GM23338 (cell line): ENCODE data around the gene SLC12A3. TPM values are rescaled to one million over a fixed set of nuclear protein-coding genes. Genes with fewer than 3 reads are reported as not detected.

Experiments used
- ATAC-seq: fragments of 200-7000 bp; cut with Tn5 transposase; 3 replicates; pipeline ENCODE4 v1.9.1; 2020
- DNase-seq: peaks from one replicate; pipeline ENCODE4 v3.0.0-alpha.2; 2015; ENCODE audit warnings: low spot score
- H2AFZ ChIP-seq: fragments of 200-600 bp; sonication (generic); 2 replicates; pipeline ENCODE4 v1.8.0; 2016; ENCODE audit warnings: antibody characterized with exemption, mild to moderate bottlenecking, moderate library complexity
- H3F3A ChIP-seq: fragments of 200-600 bp; sonication (generic); replicated peaks from 2 replicates; pipeline ENCODE4 v1.8.0; 2017; ENCODE audit warnings: antibody characterized with exemption, mixed run types, low read depth
- H3K27ac ChIP-seq: fragments of 200-600 bp; sonication (generic); 2 replicates; pipeline ENCODE4 v1.6.1; 2016; ENCODE audit warnings: low read depth
- H3K27me3 ChIP-seq: fragments of 200-600 bp; sonication (generic); 2 replicates; pipeline ENCODE4 v1.8.0; 2016; ENCODE audit warnings: mild to moderate bottlenecking, mixed run types, moderate library complexity; ENCODE audit not compliant: insufficient read depth
- H3K36me3 ChIP-seq: fragments of 200-600 bp; sonication (generic); 2 replicates; pipeline ENCODE4 v1.8.0; 2016; ENCODE audit warnings: mild to moderate bottlenecking; ENCODE audit not compliant: insufficient read depth
- H3K4me1 ChIP-seq: fragments of 200-600 bp; sonication (generic); 2 replicates; pipeline ENCODE4 v1.8.0; 2016; ENCODE audit warnings: mild to moderate bottlenecking, moderate library complexity; ENCODE audit not compliant: insufficient read depth
- H3K4me2 ChIP-seq: fragments of 200-600 bp; sonication (generic); 2 replicates; pipeline ENCODE4 v1.7.1; 2017; ENCODE audit warnings: mixed run types
- H3K4me3 ChIP-seq: fragments of 200-600 bp; sonication (generic); 2 replicates; pipeline ENCODE4 v1.6.1; 2016; ENCODE audit warnings: mixed run types
- H3K79me2 ChIP-seq: fragments of 200-600 bp; sonication (generic); replicated peaks from 2 replicates; pipeline ENCODE4 v1.8.0; 2017; ENCODE audit warnings: mild to moderate bottlenecking; ENCODE audit not compliant: insufficient read depth
- H3K9me2 ChIP-seq: fragments of 200-600 bp; sonication (generic); 2 replicates; pipeline ENCODE4 v1.8.0; 2017; ENCODE audit not compliant: insufficient read depth
- H4K20me1 ChIP-seq: fragments of 200-600 bp; sonication (generic); replicated peaks from 2 replicates; pipeline ENCODE4 v1.8.0; 2017; ENCODE audit warnings: mild to moderate bottlenecking; ENCODE audit not compliant: insufficient read depth
- H3K27ac Mint-ChIP-seq: 2 replicates; pipeline ENCODE4 v1.8.0; 2020; ENCODE audit warnings: inconsistent platforms, mild to moderate bottlenecking, moderate library complexity, mixed read lengths
- H3K27me3 Mint-ChIP-seq: 3 replicates; pipeline ENCODE4 v1.8.0; 2022; ENCODE audit warnings: low read depth, mild to moderate bottlenecking, moderate library complexity, mixed read lengths, inconsistent platforms; ENCODE audit not compliant: insufficient read depth, poor library complexity
- H3K36me3 Mint-ChIP-seq: 3 replicates; pipeline ENCODE4 v1.8.0; 2021; ENCODE audit warnings: low read depth, mild to moderate bottlenecking, inconsistent platforms, moderate library complexity, mixed read lengths
- H3K4me1 Mint-ChIP-seq: 3 replicates; pipeline ENCODE4 v1.8.0; 2020; ENCODE audit warnings: mild to moderate bottlenecking, inconsistent platforms, mixed read lengths
- H3K4me3 Mint-ChIP-seq: 3 replicates; pipeline ENCODE4 v1.8.0; 2021; ENCODE audit warnings: moderate library complexity, mild to moderate bottlenecking, inconsistent platforms, mixed read lengths
- H3K9me3 Mint-ChIP-seq: 3 replicates; pipeline ENCODE4 v1.8.0; 2020; ENCODE audit warnings: moderate library complexity, mild to moderate bottlenecking, inconsistent platforms, mixed read lengths
- CTCF ChIP-seq, 2 experiments: fragments of 200-600 bp in 1 of 2; sonication (generic) in 1 of 2; conservative IDR thresholded peaks; 2 replicates each; pipeline versions ENCODE4 v1.5.1 to v1.6.1; 2016 to 2017; ENCODE audit warnings: antibody characterized with exemption in 2 of 2, low read depth in 2 of 2, mild to moderate bottlenecking in 2 of 2, moderate library complexity in 1 of 2
- EZH2 ChIP-seq: fragments of 200-600 bp; sonication (generic); IDR thresholded peaks from one replicate; pipeline ENCODE4 v1.8.0; 2017; ENCODE audit warnings: antibody characterized with exemption, mild to moderate bottlenecking, low read depth; ENCODE audit not compliant: unreplicated experiment
- EZH2phosphoT487 ChIP-seq: fragments of 200-600 bp; sonication (generic); IDR thresholded peaks from one replicate; pipeline ENCODE4 v1.8.1; 2018; ENCODE audit warnings: antibody characterized with exemption; ENCODE audit not compliant: unreplicated experiment
- JUNB ChIP-seq: IDR thresholded peaks from one replicate; pipeline ENCODE4 v1.6.1; 2016; ENCODE audit warnings: antibody characterized with exemption; ENCODE audit not compliant: unreplicated experiment
- POLR2AphosphoS5 ChIP-seq: IDR thresholded peaks from 2 replicates; pipeline ENCODE4 v1.6.1; 2016; ENCODE audit warnings: antibody characterized with exemption, low read depth
- REST ChIP-seq: IDR thresholded peaks from one replicate; pipeline ENCODE4 v1.6.1; 2018; ENCODE audit warnings: antibody characterized with exemption; ENCODE audit not compliant: unreplicated experiment
- STAT1 ChIP-seq: IDR thresholded peaks from one replicate; pipeline ENCODE4 v1.6.1; 2016; ENCODE audit warnings: antibody characterized with exemption; ENCODE audit not compliant: unreplicated experiment
- ZNF331 ChIP-seq: fragments of 250-450 bp; sonication (Bioruptor Pico); IDR thresholded peaks from 2 replicates; pipeline ENCODE4 v1.5.0; 2020; ENCODE audit warnings: low read depth, mild to moderate bottlenecking, moderate library complexity
- ZNF462 ChIP-seq: fragments of 250-450 bp; sonication (Bioruptor Pico); IDR thresholded peaks from 2 replicates; pipeline ENCODE4 v1.5.0; 2020; ENCODE audit warnings: mild to moderate bottlenecking, moderate library complexity
- polyA plus RNA-seq: library from polyadenylated mRNA; unstranded; fragments of >200 nt; fragmentation: Nextera tagmentation; extraction: Ambion mirVana; gene quantifications from 2 replicates; pipeline ENCODE4 v1.2.1, GENCODE V29; 2016
- total RNA-seq: library from RNA; depleted of rRNA; stranded (reverse); fragments of >200 nt; shearing (Covaris generic); gene quantifications from 2 replicates; pipeline ENCODE4 v1.2.3, GENCODE V29; 2014

The SLC12A3 gene
- total and polyA plus RNA-seq, 2 experiments from 2014 or later: not detected

GRCh38 chr16:56880685-56881084 lies 15.7 kb downstream of the SLC12A3 start:
- peaks cover 2% of the 10 kb centered on the region for H3K27me3 Mint-ChIP-seq
- TF ChIP-seq ZNF331: no peak
- no peak for TF ChIP-seq REST
- no peak for TF ChIP-seq JUNB
- ATAC-seq: no peak
- peaks cover 10% of the 10 kb centered on the region for H3K36me3 Mint-ChIP-seq
- Histone ChIP-seq H3F3A (no peaks in the 10 kb centered on the region), H2AFZ (no peak overlapping the region), H4K20me1 (no peaks in the 10 kb centered on the region), H3K4me1 (no peaks in the 10 kb centered on the region), H3K9me2 (no peaks in the 10 kb centered on the region), H3K4me3 (no peak overlapping the region), H3K27me3 (no peaks in the 10 kb centered on the region), H3K36me3 (no peaks in the 10 kb centered on the region), H3K4me2 (no peak overlapping the region), H3K79me2 (no peaks in the 10 kb centered on the region), H3K27ac (no peak overlapping the region)
- no peak overlapping the region for H3K27ac Mint-ChIP-seq
- peaks cover 14% of the 10 kb centered on the region for H3K9me3 Mint-ChIP-seq
- H3K4me3 Mint-ChIP-seq: no peak overlapping the region
- H3K4me1 Mint-ChIP-seq: no peaks in the 10 kb centered on the region
- no peak for DNase-seq

- DNase-seq (no peak), ATAC-seq (no peak)
- Histone ChIP-seq H3F3A (no peaks in the 10 kb centered on the region), H3K36me3 (no peaks in the 10 kb centered on the region), H3K27me3 (no peaks in the 10 kb centered on the region), H3K4me2 (no peak overlapping the region), H3K9me2 (no peaks in the 10 kb centered on the region), H3K27ac (no peak overlapping the region), H3K79me2 (no peaks in the 10 kb centered on the region), H3K4me1 (no peaks in the 10 kb centered on the region), H2AFZ (no peak overlapping the region), H4K20me1 (no peaks in the 10 kb centered on the region), H3K4me3 (no peak overlapping the region)
- no peaks in the 10 kb centered on the region for H3K4me1 Mint-ChIP-seq
- H3K36me3 Mint-ChIP-seq: peaks cover 13% of the 10 kb centered on the region
- no peak overlapping the region for H3K27ac Mint-ChIP-seq
- no peak overlapping the region for H3K4me3 Mint-ChIP-seq
- H3K27me3 Mint-ChIP-seq: peaks cover 4% of the 10 kb centered on the region
- peaks cover 25% of the 10 kb centered on the region for H3K9me3 Mint-ChIP-seq
- TF ChIP-seq JUNB (no peak), STAT1 (no peak), EZH2phosphoT487 (no peak), CTCF (conservative IDR thresholded peaks at IDR 0.05; ENCODE audit: low read depth in 2 of 2) (no peak), ZNF462 (no peak), ZNF331 (no peak), POLR2AphosphoS5 (no peak), EZH2 (no peak)
Observed at GRCh38 chr16:56882077-56882800, 17.2 kb downstream of the SLC12A3 start.
